HCT116 (cell line): ENCODE results near the gene ADAMTSL2. TPM values are rescaled to one million over a fixed set of nuclear protein-coding genes. Genes with fewer than 3 reads are reported as not detected.

Source experiments
- ATAC-seq: fragments of 200-7000 bp; cut with Tn5 transposase; 2 replicates; pipeline ENCODE4 v1.9.1; 2020; ENCODE audit warnings: mild to moderate bottlenecking, moderate library complexity
- BruUV-seq: library from RNA; stranded (reverse); fragments of 400-500 nt; replicated peaks from 2 replicates; lab custom pipeline; 2021; lab: Mats Ljungman, UMichigan
- CTCF ChIA-PET: fragments of 300-600 bp; sonication (Branson Sonifier 250); formaldehyde crosslinking; loops from one replicate; lab custom pipeline; 2021; ENCODE audit warnings: antibody characterized with exemption; lab: Charles Lee
- POLR2A ChIA-PET: fragments of 300-600, 350-600 bp; sonication (Branson Sonifier 250); formaldehyde crosslinking; loops from one replicate; lab custom pipeline; 2021; ENCODE audit warnings: antibody characterized with exemption; lab: Charles Lee
- RAD21 ChIA-PET, 2 experiments: fragments of 300-600 bp; sonication (Branson Sonifier 250); formaldehyde crosslinking; loops; one replicate each; lab custom pipeline; 2023; ENCODE audit warnings: low total read pairs in 2 of 2; ENCODE audit not compliant: uncharacterized antibody in 2 of 2, unreplicated experiment in 2 of 2, low non-redundant PET in 1 of 2; lab: Charles Lee
- DNase-seq: peaks from one replicate; pipeline ENCODE4 v3.0.0-alpha.2; 2010; ENCODE audit warnings: low read depth, low spot score
- H2AFZ ChIP-seq: fragments of 200-600 bp; shearing (Covaris generic), sonication (generic); 2 replicates; pipeline ENCODE4 v1.6.1; 2017; ENCODE audit warnings: low read depth, mixed run types, mixed read lengths, antibody characterized with exemption, low read length; ENCODE audit not compliant: poor library complexity, severe bottlenecking
- H3K27ac ChIP-seq: 2 replicates; pipeline ENCODE4 v1.5.1; 2012; ENCODE audit warnings: low read depth, low read length
- H3K27me3 ChIP-seq: fragments of 200-600 bp; sonication (generic); 2 replicates; pipeline ENCODE4 v1.6.1; 2016; ENCODE audit warnings: mixed run types, low read length, mixed read lengths; ENCODE audit not compliant: insufficient read depth
- H3K36me3 ChIP-seq, 2 experiments: fragments of 200-500 bp in 1 of 2; fragments of 200-600 bp in 1 of 2; sonication (Bioruptor generic) in 1 of 2; sonication (generic) in 1 of 2; 2 replicates each; pipeline versions ENCODE4 v1.5.1 to v1.6.1; 2014 to 2016; ENCODE audit warnings: low read length in 2 of 2, inconsistent platforms in 1 of 2, mixed read lengths in 1 of 2, mixed run types in 1 of 2; ENCODE audit not compliant: insufficient read depth in 2 of 2, control insufficient read depth in 1 of 2
- H3K4me1 ChIP-seq, 2 experiments: fragments of 200-600 bp in 1 of 2; sonication (generic) in 1 of 2; 2 replicates each; pipeline versions ENCODE4 v1.5.1 to v1.6.1; 2012 to 2017; ENCODE audit warnings: low read length in 2 of 2, inconsistent platforms in 1 of 2, mild to moderate bottlenecking in 1 of 2, mixed read lengths in 1 of 2, mixed run types in 1 of 2, moderate library complexity in 1 of 2; ENCODE audit not compliant: insufficient read depth in 2 of 2, control insufficient read depth in 1 of 2
- H3K4me2 ChIP-seq: fragments of 200-600 bp; sonication (generic); 2 replicates; pipeline ENCODE4 v1.6.1; 2017; ENCODE audit warnings: mixed run types, low read length, mixed read lengths
- H3K4me3 ChIP-seq, 2 experiments: fragments of 200-600 bp in 1 of 2; sonication (generic) in 1 of 2; replicated peaks in 1 of 2; 2 replicates each; pipeline ENCODE4 v1.5.1; 2011 to 2016; ENCODE audit warnings: low read length in 2 of 2, control low read depth in 1 of 2, low read depth in 1 of 2, mild to moderate bottlenecking in 1 of 2, mixed read lengths in 1 of 2, mixed run types in 1 of 2
- H3K79me2 ChIP-seq: fragments of 200-600 bp; sonication (generic); 2 replicates; pipeline ENCODE4 v1.6.1; 2017; ENCODE audit warnings: mild to moderate bottlenecking, mixed run types, low read length, moderate library complexity, mixed read lengths; ENCODE audit not compliant: insufficient read depth
- H3K9ac ChIP-seq: fragments of 200-600 bp; sonication (generic); 2 replicates; pipeline ENCODE4 v1.6.1; 2016; ENCODE audit warnings: low read length, mixed read lengths
- H3K9me2 ChIP-seq: fragments of 200-600 bp; sonication (generic), shearing (Covaris generic); 2 replicates; pipeline ENCODE4 v1.6.1; 2017; ENCODE audit warnings: mixed run types, mild to moderate bottlenecking, moderate library complexity; ENCODE audit not compliant: insufficient read depth
- H3K9me3 ChIP-seq, 2 experiments: fragments of 200-500 bp in 1 of 2; fragments of 200-600 bp in 1 of 2; sonication (Bioruptor generic) in 1 of 2; sonication (generic) in 1 of 2; 2 replicates each; pipeline ENCODE4 v1.6.1; 2014 to 2017; ENCODE audit warnings: low read length in 2 of 2, mixed read lengths in 2 of 2, inconsistent platforms in 1 of 2, low read depth in 1 of 2, mild to moderate bottlenecking in 1 of 2, mixed run types in 1 of 2, moderate library complexity in 1 of 2; ENCODE audit not compliant: control insufficient read depth in 1 of 2, insufficient read depth in 1 of 2
- H4K20me1 ChIP-seq: fragments of 200-600 bp; sonication (generic), shearing (Covaris generic); 2 replicates; pipeline ENCODE4 v1.6.1; 2017; ENCODE audit warnings: mixed run types, mild to moderate bottlenecking, moderate library complexity; ENCODE audit not compliant: insufficient read depth
- CEBPB ChIP-seq: IDR thresholded peaks from 2 replicates; pipeline ENCODE4 v1.6.1; 2012; ENCODE audit warnings: low read depth
- EZH2 ChIP-seq: fragments of 200-600 bp; sonication (generic); IDR thresholded peaks from 2 replicates; pipeline ENCODE4 v1.6.1; 2017; ENCODE audit warnings: antibody characterized with exemption, mixed run types
- FOSL1 ChIP-seq: IDR thresholded peaks from 2 replicates; pipeline ENCODE4 v1.6.1; 2012; ENCODE audit warnings: low read depth
- POLR2AphosphoS5 ChIP-seq: IDR thresholded peaks from 2 replicates; pipeline ENCODE4 v1.6.1; 2011; ENCODE audit warnings: mild to moderate bottlenecking, low read depth, low read length, moderate library complexity
- SIN3A ChIP-seq: IDR thresholded peaks from 2 replicates; pipeline ENCODE4 v1.6.1; 2012; ENCODE audit warnings: low read depth
- intact Hi-C: fragments of 100-400 bp; cut with micrococcal nuclease; formaldehyde crosslinking; loops from 2 replicates; pipeline ENCODE4 v1.10.0; 2022
- total RNA-seq: library from RNA; stranded (reverse); gene quantifications from one replicate; pipeline ENCODE4 v1.2.1, GENCODE V29; 2021; ENCODE audit not compliant: unreplicated experiment
- TF ChIP-seq, protein P1 (sequence below): IDR thresholded peaks from 2 replicates; pipeline ENCODE4 v1.6.1; 2012
- TF ChIP-seq, protein P2 (sequence below): IDR thresholded peaks from 2 replicates; pipeline ENCODE4 v1.6.1; 2012; ENCODE audit warnings: low read depth

Gene ADAMTSL2
- total RNA-seq, 1 experiment from 2014 or later: not detected

- Histone ChIP-seq H3K27ac (no peak overlapping the region), H3K4me3 (no peak overlapping the region), H4K20me1 (no peaks in the 10 kb centered on the region), H3K27me3 (no peaks in the 10 kb centered on the region), H3K4me1 (no peaks in the 10 kb centered on the region), H3K36me3 (no peaks in the 10 kb centered on the region), H3K9ac (no peak overlapping the region), H2AFZ (no peak overlapping the region)
- BruUV-seq: no TSS peak
- no peak for ATAC-seq
- POLR2A ChIA-PET: no interaction called here
- TF ChIP-seq, protein P1, sequence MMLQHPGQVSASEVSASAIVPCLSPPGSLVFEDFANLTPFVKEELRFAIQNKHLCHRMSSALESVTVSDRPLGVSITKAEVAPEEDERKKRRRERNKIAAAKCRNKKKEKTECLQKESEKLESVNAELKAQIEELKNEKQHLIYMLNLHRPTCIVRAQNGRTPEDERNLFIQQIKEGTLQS: no peak
- TF ChIP-seq, protein P2, sequence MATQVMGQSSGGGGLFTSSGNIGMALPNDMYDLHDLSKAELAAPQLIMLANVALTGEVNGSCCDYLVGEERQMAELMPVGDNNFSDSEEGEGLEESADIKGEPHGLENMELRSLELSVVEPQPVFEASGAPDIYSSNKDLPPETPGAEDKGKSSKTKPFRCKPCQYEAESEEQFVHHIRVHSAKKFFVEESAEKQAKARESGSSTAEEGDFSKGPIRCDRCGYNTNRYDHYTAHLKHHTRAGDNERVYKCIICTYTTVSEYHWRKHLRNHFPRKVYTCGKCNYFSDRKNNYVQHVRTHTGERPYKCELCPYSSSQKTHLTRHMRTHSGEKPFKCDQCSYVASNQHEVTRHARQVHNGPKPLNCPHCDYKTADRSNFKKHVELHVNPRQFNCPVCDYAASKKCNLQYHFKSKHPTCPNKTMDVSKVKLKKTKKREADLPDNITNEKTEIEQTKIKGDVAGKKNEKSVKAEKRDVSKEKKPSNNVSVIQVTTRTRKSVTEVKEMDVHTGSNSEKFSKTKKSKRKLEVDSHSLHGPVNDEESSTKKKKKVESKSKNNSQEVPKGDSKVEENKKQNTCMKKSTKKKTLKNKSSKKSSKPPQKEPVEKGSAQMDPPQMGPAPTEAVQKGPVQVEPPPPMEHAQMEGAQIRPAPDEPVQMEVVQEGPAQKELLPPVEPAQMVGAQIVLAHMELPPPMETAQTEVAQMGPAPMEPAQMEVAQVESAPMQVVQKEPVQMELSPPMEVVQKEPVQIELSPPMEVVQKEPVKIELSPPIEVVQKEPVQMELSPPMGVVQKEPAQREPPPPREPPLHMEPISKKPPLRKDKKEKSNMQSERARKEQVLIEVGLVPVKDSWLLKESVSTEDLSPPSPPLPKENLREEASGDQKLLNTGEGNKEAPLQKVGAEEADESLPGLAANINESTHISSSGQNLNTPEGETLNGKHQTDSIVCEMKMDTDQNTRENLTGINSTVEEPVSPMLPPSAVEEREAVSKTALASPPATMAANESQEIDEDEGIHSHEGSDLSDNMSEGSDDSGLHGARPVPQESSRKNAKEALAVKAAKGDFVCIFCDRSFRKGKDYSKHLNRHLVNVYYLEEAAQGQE: no peak
- no peak for TF ChIP-seq POLR2AphosphoS5
- TF ChIP-seq FOSL1: no peak
- no peak for TF ChIP-seq SIN3A
- TF ChIP-seq EZH2: no peak
- no peak for TF ChIP-seq CEBPB
- TF ChIP-seq, all 23 proteins: peak for 0
- Histone ChIP-seq H3K79me2 (no peaks in the 10 kb centered on the region), H3K4me2 (no peak overlapping the region), H3K9me3 (no peaks in the 10 kb centered on the region), H3K9me2 (no peaks in the 10 kb centered on the region)
- ChIA-PET RAD21 (no interaction called here), CTCF (no interaction called here)
- intact Hi-C loops: no loop called here
- no peak for DNase-seq
Observed at GRCh38 chr9:133575186-133576030, 40.9 kb downstream of the ADAMTSL2 start.
